ENCODE results near the gene DPP6.
"Not testable (repeated sequence)": the region's sequence is repeated elsewhere in the genome, so short reads cannot be mapped to it uniquely, and the experiment has no call there.

Gene DPP6

DNA sequence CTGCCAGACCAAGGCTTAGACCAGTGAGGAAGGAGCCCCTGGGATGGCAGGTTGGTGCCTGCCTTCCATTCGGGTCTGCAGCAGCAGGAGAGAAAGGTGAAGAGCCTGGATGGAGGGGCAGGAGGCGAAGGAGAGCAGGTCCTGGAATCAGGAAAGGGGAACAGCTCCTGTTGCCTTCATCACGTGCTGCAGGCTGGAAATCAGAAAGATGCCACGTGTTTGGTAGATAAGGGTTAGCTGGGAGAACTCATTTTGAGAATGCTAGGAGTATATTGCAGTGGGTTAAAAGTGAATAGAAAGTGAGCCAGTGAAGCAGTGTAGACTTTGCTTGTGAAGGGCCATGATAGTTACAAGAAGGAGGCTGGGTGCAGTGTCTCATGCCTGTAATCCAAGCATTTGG is 579.0 kb downstream of the DPP6 start:
- DNase-seq, result no peak

DNA sequence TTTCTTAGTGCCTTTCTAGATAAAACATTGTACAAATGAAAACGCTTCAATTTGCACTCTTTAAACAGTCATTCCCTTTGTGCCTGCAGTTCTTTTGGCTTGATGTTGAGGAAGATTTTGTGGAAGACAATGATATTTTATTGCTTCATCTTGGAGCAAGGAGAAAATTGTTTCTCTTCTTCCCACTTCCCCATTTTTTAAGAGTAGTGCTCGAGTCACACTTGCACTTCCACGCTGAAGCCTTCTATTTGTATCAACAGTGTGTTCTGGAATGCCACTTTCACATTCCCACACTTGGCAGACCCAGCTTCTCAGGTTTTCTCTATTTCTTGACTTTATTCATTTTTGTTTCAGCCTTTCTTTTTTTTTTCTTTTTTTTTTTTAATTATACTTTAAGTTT is 581.4 kb downstream of the DPP6 start:
- DNase-seq, result no peak

DNA sequence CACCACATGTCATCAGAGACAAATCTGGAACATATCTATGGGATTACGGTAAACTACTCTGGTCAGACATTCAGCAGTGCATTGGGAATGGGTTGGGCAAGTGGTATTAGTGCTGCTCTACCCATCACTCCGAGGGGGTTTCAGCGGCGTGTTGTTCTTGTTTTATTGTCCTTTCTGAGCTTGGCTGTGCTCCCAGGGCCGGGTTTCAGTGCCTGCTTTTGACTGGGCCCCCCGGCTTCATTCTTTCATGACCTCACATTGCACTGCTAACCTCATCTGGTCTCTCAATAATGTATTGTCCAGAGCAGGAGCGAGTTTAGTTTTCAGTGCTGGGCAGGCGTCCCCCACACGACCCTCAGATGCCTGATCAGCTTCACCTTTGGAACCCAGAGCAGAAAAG is 586.1 kb downstream of the DPP6 start:
- no peak for DNase-seq

DNA sequence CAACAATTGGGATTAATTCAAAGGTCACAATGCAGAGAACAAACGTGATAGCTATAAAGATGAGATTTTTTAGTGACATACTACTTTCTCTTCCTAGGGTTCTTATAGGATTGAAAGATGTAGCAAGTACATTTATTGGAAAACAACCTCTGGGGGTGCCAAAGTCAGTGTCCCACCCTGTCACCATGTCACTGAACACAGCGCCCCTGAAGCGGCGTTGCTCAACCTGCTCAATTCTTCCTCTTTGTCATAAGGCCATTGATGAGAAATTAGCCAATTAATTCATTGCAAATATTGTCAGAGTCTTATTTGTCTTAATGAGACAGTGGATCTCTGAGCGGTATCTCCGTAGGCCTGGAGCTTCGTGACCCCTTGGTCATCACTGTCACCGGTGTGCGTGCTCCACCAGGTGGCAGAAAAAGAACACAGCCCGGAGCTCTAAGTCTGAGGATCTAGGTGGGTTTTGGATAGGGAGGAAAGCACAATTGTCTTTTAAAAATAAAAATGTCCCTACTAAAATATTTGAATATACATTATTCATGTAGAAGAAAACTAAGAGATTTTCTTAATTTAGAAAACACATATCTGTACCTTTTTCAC is 588.2 kb downstream of the DPP6 start:
- no peak for DNase-seq

DNA sequence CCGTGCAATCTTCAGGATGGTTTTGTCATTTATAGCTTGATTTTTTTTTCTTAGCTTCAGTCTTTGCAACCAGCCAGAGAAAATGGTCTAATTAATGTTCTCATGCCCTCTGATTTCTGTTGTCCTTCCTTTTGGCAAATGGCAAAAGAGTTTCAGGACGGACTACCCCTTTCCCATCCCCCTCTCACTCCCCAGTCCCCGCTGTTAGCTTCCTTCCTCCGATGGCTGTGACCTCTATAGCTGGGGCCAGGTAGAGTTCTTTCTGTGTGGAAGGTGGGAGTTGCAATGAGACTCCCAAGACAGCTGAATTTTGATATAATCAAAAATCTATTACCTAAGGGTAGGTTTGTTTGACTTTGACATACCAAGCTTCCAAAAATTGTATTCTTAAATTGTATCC is 588.7 kb downstream of the DPP6 start:
- DNase-seq, result no peak

DNA sequence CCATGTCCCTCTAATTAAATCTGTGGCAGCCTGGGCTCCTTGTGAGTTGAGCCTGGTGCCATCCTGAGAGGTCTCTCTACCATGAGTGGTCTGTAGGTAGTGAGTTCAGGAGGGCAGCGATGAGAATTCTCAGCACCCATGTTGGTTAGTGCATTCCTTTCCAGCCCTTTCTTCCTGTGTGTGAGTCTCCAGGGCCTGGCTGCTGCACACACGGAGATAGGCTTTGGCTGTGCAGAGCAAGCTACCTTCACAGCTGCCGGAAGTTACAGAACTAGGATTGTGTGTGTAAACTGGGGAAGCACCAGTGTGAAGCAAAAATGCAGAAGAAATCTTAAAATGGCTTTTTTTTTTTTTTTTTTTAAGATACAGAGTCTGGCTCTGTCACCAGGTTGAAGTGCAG is 592.2 kb downstream of the DPP6 start:
- DNase-seq, result no peak

DNA sequence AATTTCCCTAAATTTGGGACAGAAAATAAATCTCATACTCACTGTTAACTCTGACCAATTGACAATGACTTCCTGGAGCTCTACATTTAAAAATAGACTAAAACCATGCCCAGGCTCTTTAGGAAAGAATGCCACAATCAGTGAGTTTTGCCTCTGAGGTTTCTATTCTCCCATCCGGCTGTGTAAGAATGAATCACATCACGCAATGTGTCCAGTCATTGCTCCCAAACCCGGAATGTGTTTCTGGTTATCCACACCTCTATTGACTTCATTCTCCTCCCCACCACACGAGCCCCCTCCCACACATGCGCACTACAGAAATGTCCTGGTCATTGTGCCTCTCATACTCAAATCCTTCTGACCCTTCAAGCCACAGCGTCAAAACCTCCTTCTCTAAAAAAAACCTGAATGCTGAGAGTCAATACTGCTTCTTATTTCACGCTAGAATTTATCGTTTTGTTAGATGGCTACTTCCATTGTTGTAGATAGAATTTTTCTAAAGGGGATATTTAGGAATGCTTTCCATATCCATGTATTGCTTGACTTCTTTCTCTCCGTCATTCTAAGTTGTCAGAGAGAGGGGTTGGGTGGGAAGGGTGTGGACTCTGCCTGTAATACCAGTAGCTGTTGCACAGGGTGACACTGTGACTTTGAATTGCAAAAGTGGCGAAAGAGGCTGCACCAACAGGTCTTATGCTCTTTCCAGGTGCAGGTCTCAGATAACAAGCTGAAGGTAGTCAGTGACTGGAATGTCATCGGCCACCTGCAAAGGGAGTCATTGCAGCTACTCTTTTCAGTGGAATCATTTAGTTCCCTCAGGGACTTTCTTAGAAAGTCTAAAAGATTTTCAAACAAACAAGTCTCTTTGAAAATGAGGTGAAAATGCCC is 594.2 kb downstream of the DPP6 start:
- no peak for DNase-seq

DNA sequence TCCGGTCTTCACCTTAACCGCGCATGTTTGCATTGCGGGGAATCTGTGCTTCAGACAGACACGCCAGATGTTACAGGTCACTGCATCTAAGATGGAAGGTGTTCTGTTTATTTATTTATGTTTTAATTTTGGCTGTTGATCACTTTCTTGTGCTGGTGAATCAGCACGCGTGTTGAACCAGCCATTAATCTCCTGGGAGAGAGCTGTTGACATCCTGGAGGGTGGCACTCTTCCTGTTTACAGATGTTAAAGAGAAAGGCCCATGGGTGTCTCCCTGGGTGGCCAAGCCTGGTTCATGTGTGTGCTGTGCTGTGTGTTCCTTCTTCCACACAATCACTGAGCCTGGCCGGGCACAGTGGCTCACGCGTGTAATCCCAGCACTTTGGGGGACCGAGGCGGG is 595.4 kb downstream of the DPP6 start:
- no peak for DNase-seq

DNA sequence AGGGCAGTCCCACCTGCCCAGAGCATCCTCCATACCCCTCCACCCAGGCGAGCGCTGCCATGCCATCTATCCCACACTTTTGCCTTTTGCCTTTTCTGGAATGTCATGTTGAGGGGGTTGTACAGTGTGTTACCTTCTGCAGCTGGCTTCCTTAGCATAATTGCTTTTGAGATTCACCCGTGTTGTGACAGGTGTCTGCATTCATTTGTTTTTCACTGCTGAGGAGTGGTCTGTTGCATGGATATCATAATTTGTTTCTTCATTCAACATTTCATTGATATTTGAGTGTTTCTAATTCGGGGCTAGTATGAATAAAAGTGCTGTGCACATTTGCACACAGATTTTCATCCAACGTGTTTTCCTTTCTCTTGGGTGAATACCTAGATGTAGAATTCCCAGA is 596.8 kb downstream of the DPP6 start:
- no peak for DNase-seq

DNA sequence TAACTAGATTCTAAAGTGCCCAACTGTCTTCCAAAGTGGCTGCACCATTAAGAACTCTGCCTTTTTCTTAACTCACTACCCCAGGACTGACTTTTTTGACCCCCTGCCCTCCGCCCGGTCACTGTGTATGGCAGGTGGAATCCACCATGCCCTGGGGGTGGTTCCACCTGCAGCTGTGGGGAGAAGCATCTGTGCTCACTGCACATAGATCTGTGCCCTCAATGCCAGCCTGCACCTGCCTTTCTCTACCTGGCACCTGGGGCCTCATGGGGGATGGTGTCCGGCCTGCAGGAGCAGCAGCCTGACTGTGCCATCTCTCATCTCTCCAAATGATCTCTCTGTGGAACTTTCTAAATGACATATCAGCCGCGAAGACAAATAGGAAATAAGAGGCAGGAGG is 597.2 kb downstream of the DPP6 start:
- DNase-seq, result no peak

DNA sequence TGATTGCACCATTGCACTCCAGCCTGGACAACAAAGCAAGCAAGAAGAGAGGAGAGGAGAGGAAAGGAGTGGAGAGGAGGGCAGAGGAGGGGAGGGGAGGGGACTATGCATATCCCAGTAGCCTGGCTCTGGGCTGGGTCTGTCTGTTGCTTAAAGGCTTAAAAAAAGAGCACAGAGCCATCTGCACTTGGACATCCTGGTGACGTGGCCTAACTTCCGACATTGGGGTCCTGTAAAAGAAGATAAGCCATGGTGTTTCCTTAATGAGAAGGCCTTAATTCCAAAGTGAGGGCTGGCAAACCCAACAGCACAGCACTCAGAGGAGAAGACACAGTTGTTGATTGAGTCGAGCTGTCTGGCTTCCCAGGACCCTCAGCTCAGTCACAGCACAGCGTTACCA is 598.1 kb downstream of the DPP6 start:
- DNase-seq, result no peak

DNA sequence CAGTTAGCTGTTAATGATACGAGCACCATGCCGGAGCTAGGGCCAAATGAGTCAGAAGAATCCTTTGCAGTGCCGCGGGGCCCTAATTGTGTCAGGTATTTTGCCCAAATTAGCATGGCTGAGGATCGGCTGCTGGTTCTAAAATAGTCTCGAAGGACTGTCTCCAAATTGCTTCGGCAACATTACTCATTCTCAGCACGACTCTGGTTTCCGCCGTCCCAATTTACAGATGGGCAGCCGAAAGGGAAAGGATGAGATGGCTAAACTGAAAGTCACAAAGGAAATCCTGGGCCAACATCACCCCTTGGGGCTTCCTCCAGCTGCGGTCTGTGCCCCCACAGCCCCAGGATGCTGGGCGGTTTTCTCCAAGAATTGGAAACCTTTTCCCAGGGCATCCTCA is 599.3 kb downstream of the DPP6 start:
- DNase-seq, result no peak

DNA sequence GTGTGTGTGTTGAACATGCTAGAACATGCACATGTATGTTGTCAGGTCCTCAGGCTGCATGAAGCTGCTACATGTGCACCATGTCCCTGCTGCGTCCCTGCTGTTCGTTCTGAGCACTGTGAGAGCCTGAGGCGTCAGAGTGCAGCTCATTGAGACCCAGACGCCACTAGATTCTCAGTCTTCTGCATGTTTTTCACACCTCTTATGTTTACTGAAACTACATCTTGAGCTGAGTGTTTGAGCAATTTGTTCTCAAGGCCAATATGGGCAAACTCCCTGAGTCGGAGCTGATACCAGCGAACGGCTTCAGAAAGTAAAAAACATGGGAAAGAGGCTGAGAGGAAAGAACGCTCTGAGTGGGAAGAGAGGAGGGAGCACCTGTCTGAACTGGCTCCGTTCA is 600.4 kb downstream of the DPP6 start:
- no peak for DNase-seq

DNA sequence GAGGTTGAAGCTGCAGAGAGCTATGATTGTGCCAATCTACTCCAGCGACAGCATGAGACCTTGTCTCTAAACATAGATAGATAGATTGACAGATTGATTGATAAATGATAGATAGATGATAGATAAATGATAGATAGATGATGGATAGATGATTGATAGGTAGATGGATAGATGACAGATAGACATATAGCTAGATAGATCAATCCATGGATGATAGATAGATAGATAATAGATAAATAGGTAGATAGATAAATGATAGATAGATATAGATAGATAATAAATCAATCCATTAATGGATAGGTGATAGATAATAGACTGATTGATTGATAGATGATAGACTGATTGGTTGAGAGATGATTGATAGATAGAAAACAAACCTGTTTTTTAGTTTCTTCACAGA is 601.1 kb downstream of the DPP6 start:
- DNase-seq, result no peak

DNA sequence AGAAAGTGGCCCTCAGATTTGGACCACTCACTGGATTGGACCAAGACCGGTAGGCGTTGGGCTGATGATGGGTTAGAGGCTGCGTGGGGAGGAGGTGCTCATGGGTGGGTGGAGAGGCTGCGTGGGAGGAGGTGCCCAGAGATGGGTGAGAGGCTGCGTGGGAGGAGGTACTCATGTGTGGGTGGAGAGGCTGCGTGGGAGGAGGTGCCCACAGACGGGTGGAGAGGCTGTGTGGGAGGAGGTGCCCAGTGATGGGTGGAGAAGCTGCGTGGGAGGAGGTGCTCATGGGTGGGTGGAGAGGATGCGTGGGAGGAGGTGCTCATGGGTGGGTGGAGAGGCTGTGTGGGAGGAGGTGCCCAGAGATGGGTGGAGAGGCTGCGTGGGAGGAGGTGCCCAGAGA is 604.4 kb downstream of the DPP6 start:
- DNase-seq, result no peak

DNA sequence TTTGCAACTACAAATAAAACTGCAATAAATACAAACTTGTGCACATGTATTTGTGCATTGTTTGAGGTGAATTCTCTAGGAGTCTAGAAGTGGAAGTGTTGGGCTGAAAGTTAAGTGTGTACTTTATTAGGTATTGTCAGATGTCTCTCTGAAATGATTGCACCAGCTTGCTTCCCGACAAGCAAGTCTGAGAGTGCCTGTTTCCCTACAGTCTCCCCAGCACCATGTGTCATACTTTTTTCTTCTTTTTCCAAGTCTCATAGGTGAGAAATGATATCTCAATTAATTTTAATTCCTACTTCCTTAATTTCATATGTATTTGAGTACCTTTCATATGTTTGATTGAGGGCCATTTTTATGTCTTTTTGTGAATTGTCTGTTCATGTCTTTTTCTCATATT is 614.6 kb downstream of the DPP6 start:
- no peak for DNase-seq

DNA sequence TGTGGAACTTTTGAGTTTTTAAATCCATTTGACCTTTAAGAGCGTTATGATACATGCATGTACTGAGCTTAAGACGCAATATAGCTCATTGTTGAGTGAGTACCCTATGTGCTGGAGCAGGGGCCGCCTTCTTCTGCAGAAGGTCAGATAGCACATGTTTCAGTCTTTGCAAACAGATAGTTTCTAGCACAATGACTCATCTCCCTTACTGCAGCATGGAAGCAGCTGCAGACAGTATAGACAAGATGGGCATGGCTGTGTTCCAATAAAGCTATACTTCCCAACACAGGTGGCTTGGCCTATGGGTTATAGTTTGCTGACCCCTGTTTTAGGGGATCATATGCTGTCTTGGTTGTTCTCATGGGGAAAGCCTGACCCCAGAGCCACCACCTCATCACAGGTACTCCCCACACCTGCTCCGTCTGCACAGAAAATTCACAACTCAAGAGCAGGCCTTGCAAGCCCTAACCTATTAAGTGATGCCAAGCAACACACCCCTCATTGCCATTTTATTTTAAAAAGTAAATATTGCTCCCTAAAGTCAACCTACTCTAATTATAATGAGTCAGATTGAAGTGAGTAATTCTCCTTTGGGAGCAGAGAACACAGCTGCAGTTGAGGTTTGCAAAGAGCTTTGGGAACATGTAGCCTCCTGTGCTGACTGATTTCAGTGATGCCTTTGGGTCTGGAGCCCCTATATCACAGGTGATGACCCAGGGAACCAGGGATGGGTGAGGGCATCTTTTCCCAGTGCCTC is 620.6 kb downstream of the DPP6 start:
- DNase-seq, result no peak

DNA sequence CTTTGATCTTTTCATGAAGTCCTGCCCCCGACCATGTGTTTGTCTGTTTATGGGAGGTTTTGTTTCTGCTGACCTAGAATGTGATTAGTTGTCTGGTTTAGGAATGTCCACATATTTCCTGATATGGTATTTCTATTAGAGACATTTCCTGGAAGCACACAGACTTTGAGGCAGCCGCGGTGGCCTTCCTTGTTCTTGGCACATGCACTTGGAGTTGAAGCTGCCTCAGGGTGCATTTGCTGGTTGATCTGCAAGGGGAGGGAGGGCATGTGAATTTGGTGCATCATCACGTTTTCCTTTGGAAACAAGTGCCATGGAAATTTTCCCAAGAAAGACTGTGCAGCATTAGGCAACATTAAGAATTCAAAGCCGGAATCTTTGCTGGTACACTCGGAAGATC is 622.0 kb downstream of the DPP6 start:
- DNase-seq, result no peak

DNA sequence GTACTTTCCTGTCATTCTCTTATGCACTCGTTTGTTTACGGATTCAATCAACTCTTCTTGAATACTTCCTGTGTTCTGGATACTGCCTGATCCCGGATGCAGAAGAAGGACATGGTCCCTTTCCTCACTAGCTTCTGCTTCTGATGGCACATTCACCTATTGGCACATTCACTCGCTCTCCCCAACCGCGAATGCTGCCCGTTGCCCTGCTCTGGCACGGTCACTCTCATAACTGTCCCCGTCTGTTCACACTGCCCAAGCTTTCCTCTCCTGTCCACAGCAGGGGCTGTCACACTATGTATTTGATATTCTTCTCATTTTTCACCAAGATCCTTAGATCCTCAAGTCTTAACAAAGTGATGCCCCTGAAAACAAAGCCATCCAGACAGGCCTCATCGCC is 623.4 kb downstream of the DPP6 start:
- no peak for DNase-seq

DNA sequence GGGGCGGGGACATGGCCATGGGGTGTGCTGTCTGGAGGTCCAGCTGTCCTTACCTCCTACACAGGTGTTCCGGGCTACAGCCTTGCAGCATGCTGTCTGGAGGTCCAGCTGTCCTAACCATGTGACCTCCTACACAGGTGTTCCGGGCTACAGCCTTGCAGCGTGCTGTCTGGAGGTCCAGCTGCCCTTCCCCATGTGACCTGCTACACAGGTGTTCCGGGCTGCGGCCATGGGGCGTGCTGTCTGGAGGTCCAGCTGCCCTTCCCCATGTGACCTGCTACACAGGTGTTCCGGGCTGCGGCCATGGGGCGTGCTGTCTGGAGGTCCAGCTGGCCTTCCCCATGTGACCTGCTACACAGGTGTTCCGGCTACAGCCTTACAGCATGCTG is 623.8 kb downstream of the DPP6 start:
- DNase-seq, result not testable (repeated sequence)

DNA sequence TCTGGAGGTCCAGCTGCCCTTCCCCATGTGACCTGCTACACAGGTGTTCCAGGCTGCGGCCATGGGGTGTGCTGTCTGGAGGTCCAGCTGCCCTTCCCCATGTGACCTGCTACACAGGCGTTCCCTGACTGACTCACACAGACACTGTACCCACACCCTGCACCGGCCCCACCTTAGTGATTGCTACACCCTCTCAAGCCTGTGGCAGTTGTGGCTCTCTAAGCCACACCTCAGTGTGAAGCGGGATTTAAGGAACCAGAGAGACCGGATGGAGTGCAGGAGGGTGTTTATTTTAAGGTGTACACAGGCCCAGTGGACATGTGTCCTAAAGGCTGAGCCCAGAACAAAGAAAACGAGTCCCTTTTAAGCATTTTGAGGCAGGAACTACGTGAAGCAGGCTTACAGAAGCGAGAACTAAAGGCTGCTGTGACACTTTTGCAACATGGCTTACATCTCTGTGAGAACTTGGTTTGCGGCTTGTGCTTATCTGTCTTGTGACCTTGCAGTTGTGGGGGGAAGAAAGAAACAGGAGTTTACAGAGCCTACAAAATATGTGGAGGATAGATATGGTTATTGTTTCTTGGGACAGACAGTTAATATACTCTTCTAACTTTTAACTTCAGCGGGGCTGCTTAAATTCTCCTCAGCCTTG is 624.4 kb downstream of the DPP6 start:
- DNase-seq, result no peak

DNA sequence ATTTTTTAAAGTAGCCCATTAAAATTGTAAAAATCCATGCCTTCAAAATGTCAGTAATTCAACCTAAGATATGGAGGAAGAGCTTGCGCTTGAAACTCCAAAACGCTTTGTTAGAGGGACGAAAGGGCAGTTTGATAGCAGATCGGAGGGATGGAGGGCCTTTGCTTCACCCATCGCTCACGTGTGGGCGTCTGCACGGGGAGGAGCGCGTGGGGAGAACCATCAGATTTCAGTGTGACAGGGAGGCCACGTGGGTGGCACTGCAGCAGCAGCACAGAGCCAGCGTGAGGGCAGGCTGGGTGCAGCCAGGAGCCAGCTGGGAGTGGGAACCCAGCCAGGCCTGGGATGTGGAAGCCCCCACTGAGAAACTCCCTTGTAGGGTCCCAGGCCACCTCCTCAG is 625.3 kb downstream of the DPP6 start:
- DNase-seq, result no peak

DNA sequence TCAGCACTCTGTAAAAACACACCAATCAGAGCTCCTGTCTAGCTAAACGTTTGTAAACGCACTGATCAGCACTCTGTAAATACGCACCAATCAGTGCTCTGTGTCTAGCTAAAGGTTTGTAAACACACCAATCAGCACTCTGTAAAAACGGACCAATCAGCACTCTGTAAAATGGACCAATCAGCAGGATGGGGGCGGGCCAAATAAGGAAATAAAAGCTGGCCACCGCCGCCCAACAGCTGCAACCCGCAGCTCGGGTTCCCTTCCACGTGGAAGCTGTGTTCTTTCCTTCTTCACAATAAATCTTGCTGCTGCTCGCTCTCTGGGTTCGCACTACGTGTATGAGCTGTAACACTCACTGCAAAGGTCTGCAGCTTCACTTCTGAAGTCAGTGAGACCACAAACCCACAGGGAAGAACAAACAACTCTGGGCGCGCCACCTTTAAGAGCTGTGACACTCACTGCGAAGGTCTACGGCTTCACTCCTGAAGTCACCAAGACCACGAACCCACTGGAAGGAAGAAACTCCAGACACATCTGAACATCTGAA is 625.9 kb downstream of the DPP6 start:
- not testable (repeated sequence) for DNase-seq

Measured in activated CD4-positive, alpha-beta T cell treated with anti-CD3 and anti-CD28 coated beads, Interleukin-2, amount 50 U/mL, for 16 hours (primary cell).